HCT116 (cell line): ENCODE results near the gene OSTF1. TPM values are rescaled to one million over a fixed set of nuclear protein-coding genes. Genes with fewer than 3 reads are reported as not detected.

ENCODE experiments used
- ATAC-seq: fragments of 200-7000 bp; cut with Tn5 transposase; 2 replicates; pipeline ENCODE4 v1.9.1; 2020; ENCODE audit warnings: mild to moderate bottlenecking, moderate library complexity
- BruUV-seq: library from RNA; stranded (reverse); fragments of 400-500 nt; replicated peaks from 2 replicates; lab custom pipeline; 2021; lab: Mats Ljungman, UMichigan
- CTCF ChIA-PET: fragments of 300-600 bp; sonication (Branson Sonifier 250); formaldehyde crosslinking; loops from one replicate; lab custom pipeline; 2021; ENCODE audit warnings: antibody characterized with exemption; lab: Charles Lee
- POLR2A ChIA-PET: fragments of 300-600, 350-600 bp; sonication (Branson Sonifier 250); formaldehyde crosslinking; loops from one replicate; lab custom pipeline; 2021; ENCODE audit warnings: antibody characterized with exemption; lab: Charles Lee
- RAD21 ChIA-PET, 2 experiments: fragments of 300-600 bp; sonication (Branson Sonifier 250); formaldehyde crosslinking; loops; one replicate each; lab custom pipeline; 2023; ENCODE audit warnings: low total read pairs in 2 of 2; ENCODE audit not compliant: uncharacterized antibody in 2 of 2, unreplicated experiment in 2 of 2, low non-redundant PET in 1 of 2; lab: Charles Lee
- DNase-seq: peaks from one replicate; pipeline ENCODE4 v3.0.0-alpha.2; 2010; ENCODE audit warnings: low read depth, low spot score
- H2AFZ ChIP-seq: fragments of 200-600 bp; shearing (Covaris generic), sonication (generic); 2 replicates; pipeline ENCODE4 v1.6.1; 2017; ENCODE audit warnings: low read depth, mixed run types, mixed read lengths, antibody characterized with exemption, low read length; ENCODE audit not compliant: poor library complexity, severe bottlenecking
- H3K27ac ChIP-seq: 2 replicates; pipeline ENCODE4 v1.5.1; 2012; ENCODE audit warnings: low read depth, low read length
- H3K27me3 ChIP-seq: fragments of 200-600 bp; sonication (generic); 2 replicates; pipeline ENCODE4 v1.6.1; 2016; ENCODE audit warnings: mixed run types, low read length, mixed read lengths; ENCODE audit not compliant: insufficient read depth
- H3K36me3 ChIP-seq, 2 experiments: fragments of 200-500 bp in 1 of 2; fragments of 200-600 bp in 1 of 2; sonication (Bioruptor generic) in 1 of 2; sonication (generic) in 1 of 2; 2 replicates each; pipeline versions ENCODE4 v1.5.1 to v1.6.1; 2014 to 2016; ENCODE audit warnings: low read length in 2 of 2, inconsistent platforms in 1 of 2, mixed read lengths in 1 of 2, mixed run types in 1 of 2; ENCODE audit not compliant: insufficient read depth in 2 of 2, control insufficient read depth in 1 of 2
- H3K4me1 ChIP-seq, 2 experiments: fragments of 200-600 bp in 1 of 2; sonication (generic) in 1 of 2; 2 replicates each; pipeline versions ENCODE4 v1.5.1 to v1.6.1; 2012 to 2017; ENCODE audit warnings: low read length in 2 of 2, inconsistent platforms in 1 of 2, mild to moderate bottlenecking in 1 of 2, mixed read lengths in 1 of 2, mixed run types in 1 of 2, moderate library complexity in 1 of 2; ENCODE audit not compliant: insufficient read depth in 2 of 2, control insufficient read depth in 1 of 2
- H3K4me2 ChIP-seq: fragments of 200-600 bp; sonication (generic); 2 replicates; pipeline ENCODE4 v1.6.1; 2017; ENCODE audit warnings: mixed run types, low read length, mixed read lengths
- H3K4me3 ChIP-seq, 2 experiments: fragments of 200-600 bp in 1 of 2; sonication (generic) in 1 of 2; replicated peaks in 1 of 2; 2 replicates each; pipeline ENCODE4 v1.5.1; 2011 to 2016; ENCODE audit warnings: low read length in 2 of 2, control low read depth in 1 of 2, low read depth in 1 of 2, mild to moderate bottlenecking in 1 of 2, mixed read lengths in 1 of 2, mixed run types in 1 of 2
- H3K79me2 ChIP-seq: fragments of 200-600 bp; sonication (generic); 2 replicates; pipeline ENCODE4 v1.6.1; 2017; ENCODE audit warnings: mild to moderate bottlenecking, mixed run types, low read length, moderate library complexity, mixed read lengths; ENCODE audit not compliant: insufficient read depth
- H3K9ac ChIP-seq: fragments of 200-600 bp; sonication (generic); 2 replicates; pipeline ENCODE4 v1.6.1; 2016; ENCODE audit warnings: low read length, mixed read lengths
- H3K9me2 ChIP-seq: fragments of 200-600 bp; sonication (generic), shearing (Covaris generic); 2 replicates; pipeline ENCODE4 v1.6.1; 2017; ENCODE audit warnings: mixed run types, mild to moderate bottlenecking, moderate library complexity; ENCODE audit not compliant: insufficient read depth
- H3K9me3 ChIP-seq, 2 experiments: fragments of 200-500 bp in 1 of 2; fragments of 200-600 bp in 1 of 2; sonication (Bioruptor generic) in 1 of 2; sonication (generic) in 1 of 2; 2 replicates each; pipeline ENCODE4 v1.6.1; 2014 to 2017; ENCODE audit warnings: low read length in 2 of 2, mixed read lengths in 2 of 2, inconsistent platforms in 1 of 2, low read depth in 1 of 2, mild to moderate bottlenecking in 1 of 2, mixed run types in 1 of 2, moderate library complexity in 1 of 2; ENCODE audit not compliant: control insufficient read depth in 1 of 2, insufficient read depth in 1 of 2
- H4K20me1 ChIP-seq: fragments of 200-600 bp; sonication (generic), shearing (Covaris generic); 2 replicates; pipeline ENCODE4 v1.6.1; 2017; ENCODE audit warnings: mixed run types, mild to moderate bottlenecking, moderate library complexity; ENCODE audit not compliant: insufficient read depth
- CTCF ChIP-seq, 3 experiments: fragments of 200-600 bp in 1 of 3; sonication (generic) in 1 of 3; IDR thresholded peaks in 2 of 3; conservative IDR thresholded peaks in 1 of 3; 2 replicates each; pipeline ENCODE4 v1.5.1; 2012 to 2017; ENCODE audit warnings: low read depth in 2 of 3, low read length in 2 of 3, antibody characterized with exemption in 1 of 3, borderline replicate concordance in 1 of 3, control low read depth in 1 of 3, mild to moderate bottlenecking in 1 of 3, mixed read lengths in 1 of 3, mixed run types in 1 of 3, moderate library complexity in 1 of 3; ENCODE audit not compliant: insufficient read depth in 1 of 3
- EZH2 ChIP-seq: fragments of 200-600 bp; sonication (generic); IDR thresholded peaks from 2 replicates; pipeline ENCODE4 v1.6.1; 2017; ENCODE audit warnings: antibody characterized with exemption, mixed run types
- EZH2phosphoT487 ChIP-seq: fragments of 200-600 bp; IDR thresholded peaks from 2 replicates; pipeline ENCODE4 v1.6.1; 2018; ENCODE audit warnings: antibody characterized with exemption, borderline replicate concordance
- JUND ChIP-seq: IDR thresholded peaks from 2 replicates; pipeline ENCODE4 v1.6.1; 2012
- POLR2AphosphoS5 ChIP-seq: IDR thresholded peaks from 2 replicates; pipeline ENCODE4 v1.6.1; 2011; ENCODE audit warnings: mild to moderate bottlenecking, low read depth, low read length, moderate library complexity
- REST ChIP-seq: IDR thresholded peaks from 2 replicates; pipeline ENCODE4 v1.6.1; 2012; ENCODE audit warnings: low read depth
- SP1 ChIP-seq: IDR thresholded peaks from 2 replicates; pipeline ENCODE4 v1.6.1; 2012; ENCODE audit warnings: low read depth
- intact Hi-C: fragments of 100-400 bp; cut with micrococcal nuclease; formaldehyde crosslinking; loops from 2 replicates; pipeline ENCODE4 v1.10.0; 2022
- total RNA-seq: library from RNA; stranded (reverse); gene quantifications from one replicate; pipeline ENCODE4 v1.2.1, GENCODE V29; 2021; ENCODE audit not compliant: unreplicated experiment

Gene OSTF1
- total RNA-seq, 1 experiment from 2014 or later: 20.7 TPM

- intact Hi-C loops: no loop called here
- no TSS peak for BruUV-seq
- H3K4me2 ChIP-seq: no peak overlapping the region
- ChIA-PET CTCF (no interaction called here), POLR2A (no interaction called here)
- no peak for DNase-seq
- no peaks in the 10 kb centered on the region for H3K36me3 ChIP-seq
- H3K9ac ChIP-seq: no peak overlapping the region
- H3K9me3 ChIP-seq: no peaks in the 10 kb centered on the region
- ATAC-seq: no peak
- no peaks in the 10 kb centered on the region for H3K27me3 ChIP-seq
- no peak overlapping the region for H2AFZ ChIP-seq
- peaks cover 3 to 11% of the 10 kb centered on the region in 2 experiments; a peak in 2 of 4 replicates for H3K4me1 ChIP-seq
- no peak overlapping the region for H3K27ac ChIP-seq
- H3K79me2 ChIP-seq: no peaks in the 10 kb centered on the region
- TF ChIP-seq EZH2 (no peak), REST (no peak), SP1 (no peak), CTCF (IDR thresholded peaks at IDR 0.05 in 2 of 3, conservative IDR thresholded peaks at IDR 0.05 in 1 of 3; ENCODE audit: borderline replicate concordance in 1 of 3, insufficient read depth in 1 of 3, low read depth in 2 of 3, low read length in 2 of 3) (no peak), POLR2AphosphoS5 (no peak), JUND (no peak), EZH2phosphoT487 (no peak)
- TF ChIP-seq, all 23 proteins: peak for 0
- Histone ChIP-seq H4K20me1 (no peaks in the 10 kb centered on the region), H3K4me3 (no peak overlapping the region), H3K9me2 (no peaks in the 10 kb centered on the region)
- RAD21 ChIA-PET: no interaction called here
Observed at GRCh38 chr9:75109210-75109839, 21.0 kb downstream of the OSTF1 start.
